ENCODE results near the gene NPW.

The NPW gene

GRCh38 chr16:2036200-2036966 is 16.8 kb downstream of the NPW start:
- DNase-seq (ENCODE audit: low spot score): no peak

GRCh38 chr16:2037115-2037514 is 17.5 kb downstream of the NPW start:
- no peak for DNase-seq (ENCODE audit: low spot score)

GRCh38 chr16:2037647-2038381 is 18.2 kb downstream of the NPW start:
- DNase-seq (ENCODE audit: low spot score): no peak

DNA sequence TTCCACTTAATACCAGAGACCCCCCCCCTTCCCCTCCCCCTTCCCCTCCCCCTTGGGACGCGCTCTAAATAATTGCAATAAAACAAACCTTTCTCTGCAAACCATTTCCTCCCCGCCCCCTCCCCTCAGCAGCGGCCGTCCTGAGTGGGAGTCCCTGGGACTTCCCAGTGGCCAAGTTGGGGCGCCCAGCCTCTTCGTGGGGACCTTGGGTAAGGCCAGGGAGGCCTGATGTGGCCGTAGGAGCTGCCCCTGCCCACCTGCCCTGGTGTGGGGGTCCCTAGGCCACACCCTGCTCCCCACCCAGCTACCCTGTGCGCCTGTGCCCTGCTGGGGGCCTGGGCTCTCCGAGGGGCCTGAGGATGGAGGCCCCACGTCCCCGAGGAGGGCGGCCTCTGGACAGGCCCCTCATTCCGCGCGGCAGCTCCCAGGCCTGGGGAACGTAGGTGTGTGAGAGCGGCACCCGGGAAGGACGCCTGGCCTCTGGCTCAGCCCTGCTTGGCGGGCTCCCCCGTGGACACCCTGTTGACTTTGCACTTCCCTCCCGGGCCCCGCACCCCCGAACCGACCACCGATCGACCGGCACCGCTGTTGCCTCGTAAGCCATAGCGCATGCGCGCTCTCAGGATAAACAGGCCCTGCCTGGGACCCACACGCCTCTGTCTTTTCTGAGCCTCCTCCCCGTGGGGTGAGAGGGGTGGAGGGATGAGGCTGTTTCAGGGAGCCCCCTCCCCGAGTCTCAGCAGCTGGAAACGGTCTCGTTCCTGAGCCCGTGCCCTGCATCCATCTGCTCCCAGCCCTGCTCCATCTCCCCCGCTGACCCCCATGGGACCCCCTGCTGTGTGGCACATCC is 19.0 kb downstream of the NPW start:
- no peak for DNase-seq (ENCODE audit: low spot score)

GRCh38 chr16:2039274-2040031 is 19.9 kb downstream of the NPW start:
- DNase-seq (ENCODE audit: low spot score): peak; percentile 98

DNA sequence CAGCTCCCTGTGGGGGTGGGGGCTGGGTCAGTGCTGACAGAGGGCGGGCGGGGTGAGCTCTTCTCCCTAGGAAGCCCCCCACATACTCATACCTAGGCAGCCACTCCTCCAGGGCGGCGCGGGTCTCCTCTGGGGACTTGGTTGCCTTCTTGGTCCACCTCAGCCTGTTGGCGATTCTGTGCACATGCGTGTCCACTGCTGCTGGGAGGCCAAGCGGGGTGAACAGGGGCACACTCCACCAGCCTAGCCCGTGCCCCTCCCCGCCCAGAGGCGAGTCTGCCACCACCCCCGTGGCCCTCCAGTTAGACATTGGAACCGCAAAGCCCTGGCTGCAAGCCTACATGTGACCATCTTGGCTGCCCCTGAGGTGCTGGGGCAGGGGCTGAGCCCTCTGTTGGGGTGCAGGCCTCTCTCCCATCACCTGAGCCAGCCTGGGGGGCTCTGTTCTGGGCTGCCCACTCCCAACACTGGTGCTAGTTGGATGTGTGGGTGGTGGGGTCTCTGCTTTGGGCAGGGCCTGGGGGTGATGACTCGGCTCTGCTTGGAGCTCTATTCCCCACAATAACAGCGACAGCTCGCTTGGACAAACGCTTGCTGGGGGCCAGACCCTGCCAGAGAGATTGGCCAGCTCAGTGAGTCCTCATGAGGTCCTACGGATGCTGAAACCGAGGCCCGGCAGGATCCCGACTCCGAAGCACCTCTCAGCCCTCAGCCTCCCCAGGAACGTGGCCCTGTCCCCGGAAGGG is 20.6 kb downstream of the NPW start:
- DNase-seq (ENCODE audit: low spot score): no peak

DNA sequence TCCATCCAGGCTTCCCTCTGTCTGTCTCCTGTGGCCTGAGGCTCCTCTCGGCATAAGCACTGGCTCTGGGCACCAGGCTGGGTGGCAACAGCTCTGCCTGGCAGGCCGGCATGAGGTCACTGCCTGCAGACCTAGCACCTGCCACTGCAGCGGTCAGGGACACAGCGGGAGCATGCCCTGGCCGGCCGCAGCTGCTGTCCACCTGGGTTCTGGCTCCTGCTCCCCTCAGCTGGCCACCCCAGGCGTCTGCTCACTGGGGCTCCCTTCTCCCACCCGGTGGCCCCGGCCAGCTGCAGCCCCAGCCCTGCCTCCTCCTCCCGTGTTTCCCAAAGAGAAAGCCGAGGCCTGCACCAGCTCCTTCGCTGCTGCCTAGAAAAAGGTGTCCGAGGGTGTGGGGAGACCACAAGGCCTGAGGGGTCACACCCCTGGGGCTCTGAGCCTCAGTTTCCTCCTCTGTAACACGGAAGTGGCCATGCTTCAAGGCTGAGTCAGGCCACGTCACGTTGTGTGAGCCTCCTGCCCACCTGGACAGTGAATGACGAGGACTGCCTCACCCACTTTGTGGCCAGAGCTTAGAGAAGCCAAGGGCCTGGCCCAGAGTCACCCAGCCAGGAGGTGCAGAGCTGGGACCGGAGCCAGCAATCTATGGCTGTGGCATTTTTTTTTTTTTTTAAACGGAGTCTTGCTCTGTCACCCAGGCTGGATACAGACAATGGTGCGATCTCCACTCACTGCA is 21.4 kb downstream of the NPW start:
- DNase-seq (ENCODE audit: low spot score): no peak

GRCh38 chr16:2042171-2042985 is 22.8 kb downstream of the NPW start:
- no peak for DNase-seq (ENCODE audit: low spot score)

- no peak for DNase-seq (ENCODE audit: low spot score)
These were observed 23.5 kb downstream of the NPW start for GRCh38 chr16:2042986-2043666.

DNA sequence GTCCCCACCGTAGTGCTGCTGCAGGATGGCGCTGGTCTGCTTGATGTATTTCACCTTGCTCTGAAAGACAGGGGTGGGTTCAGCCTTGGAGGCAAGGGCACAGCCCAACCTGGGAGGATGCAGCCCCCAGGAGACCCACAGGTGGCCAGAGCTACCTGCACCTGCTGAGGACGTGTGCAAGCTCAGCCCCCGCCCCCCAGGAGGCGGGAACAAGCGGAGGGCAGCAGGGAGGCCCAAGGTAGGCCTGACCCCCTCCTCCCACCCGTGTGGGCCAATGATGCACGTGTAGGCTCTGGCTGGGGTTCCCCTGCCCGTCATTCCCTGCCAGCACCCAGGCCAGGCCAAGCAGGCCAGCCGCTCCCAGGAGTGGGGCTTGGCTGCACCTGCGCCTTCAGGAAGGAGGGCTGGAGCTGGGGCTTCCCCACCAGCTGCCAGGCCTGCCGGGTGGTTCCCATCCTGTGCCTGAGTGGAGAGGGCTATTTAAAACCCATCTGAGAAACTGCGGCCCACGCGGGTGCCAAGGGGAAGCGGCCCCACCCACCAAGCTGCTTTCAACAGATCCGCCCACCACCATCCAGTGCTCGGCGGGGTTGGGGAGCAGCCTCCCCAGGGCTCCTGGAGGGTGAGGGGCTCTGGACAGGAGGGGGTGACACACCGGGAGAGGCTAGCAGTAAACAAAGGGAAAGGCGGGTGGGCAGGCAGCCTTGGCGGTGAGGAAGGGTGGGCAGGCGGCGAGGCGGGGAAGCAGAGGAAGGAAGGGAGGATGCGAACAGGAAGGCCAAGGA is 24.3 kb downstream of the NPW start:
- DNase-seq (ENCODE audit: low spot score): no peak

- no peak for DNase-seq (ENCODE audit: low spot score)
These were observed 25.0 kb downstream of the NPW start for GRCh38 chr16:2044541-2044940.

DNA sequence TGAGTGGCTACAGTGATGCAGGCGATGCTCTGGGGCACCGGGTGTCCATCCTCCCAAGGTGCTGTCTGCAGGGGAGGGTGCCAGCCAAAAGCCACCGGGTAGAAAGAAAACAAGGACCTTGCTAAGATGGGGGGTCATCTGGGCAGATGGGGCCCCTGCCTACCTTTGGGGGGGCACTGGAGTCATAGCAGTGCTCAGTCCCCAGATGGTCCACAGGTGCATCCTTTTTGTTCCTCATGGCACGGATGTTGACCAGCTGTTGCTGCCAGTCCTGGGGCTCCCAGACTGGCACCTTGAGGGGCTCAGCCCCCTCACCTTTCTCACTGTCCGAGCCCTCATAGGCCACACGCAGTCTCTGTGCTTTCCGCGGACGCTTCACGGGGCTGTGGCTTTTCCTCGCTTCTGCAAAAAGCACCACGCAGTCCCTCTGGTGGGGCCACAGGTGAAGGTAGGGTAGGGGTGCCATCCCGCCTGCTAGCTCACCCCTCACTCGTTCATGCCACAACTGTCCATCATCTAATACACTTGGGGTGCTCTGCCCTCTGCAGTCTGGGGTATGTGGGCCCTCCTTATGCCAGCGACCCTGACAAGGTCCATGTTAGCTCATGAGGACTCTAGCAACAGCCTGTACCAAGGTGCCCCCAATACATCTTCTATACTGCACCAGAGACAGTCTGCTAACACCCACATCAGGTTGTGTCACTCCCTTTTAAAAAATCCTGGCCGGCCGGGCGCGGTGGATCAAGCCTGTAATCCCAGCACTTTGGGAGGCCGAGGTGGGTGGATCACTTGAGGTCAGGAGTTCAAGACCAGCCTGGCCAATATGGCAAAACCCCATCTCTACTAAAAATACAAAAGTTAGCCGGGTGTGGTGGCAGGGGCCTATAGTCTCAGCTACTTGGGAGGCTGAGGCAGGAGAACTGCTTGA is 26.6 kb downstream of the NPW start:
- DNase-seq (ENCODE audit: low spot score): no peak

DNA sequence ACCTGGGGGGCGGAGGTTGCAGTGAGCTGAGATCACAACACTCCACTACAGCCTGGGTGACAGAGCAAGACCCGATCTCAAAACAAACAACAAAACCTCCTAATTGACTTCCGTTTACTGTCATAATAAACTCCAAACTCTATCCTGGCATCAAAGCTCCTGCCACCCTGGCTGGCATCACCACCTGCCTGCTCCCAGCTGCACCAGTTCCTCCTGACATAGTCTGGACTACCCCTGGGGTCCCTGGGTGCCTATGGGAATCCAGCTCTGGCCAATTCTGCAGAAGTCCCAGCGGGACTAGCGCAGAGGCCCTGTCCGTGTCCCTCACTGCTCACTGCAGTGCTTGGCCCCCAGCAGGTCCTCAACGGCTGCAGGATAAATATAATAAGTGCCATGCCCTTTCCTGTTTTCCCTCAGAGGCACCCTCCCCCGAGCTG is 27.3 kb downstream of the NPW start:
- no peak for DNase-seq (ENCODE audit: low spot score)

DNA sequence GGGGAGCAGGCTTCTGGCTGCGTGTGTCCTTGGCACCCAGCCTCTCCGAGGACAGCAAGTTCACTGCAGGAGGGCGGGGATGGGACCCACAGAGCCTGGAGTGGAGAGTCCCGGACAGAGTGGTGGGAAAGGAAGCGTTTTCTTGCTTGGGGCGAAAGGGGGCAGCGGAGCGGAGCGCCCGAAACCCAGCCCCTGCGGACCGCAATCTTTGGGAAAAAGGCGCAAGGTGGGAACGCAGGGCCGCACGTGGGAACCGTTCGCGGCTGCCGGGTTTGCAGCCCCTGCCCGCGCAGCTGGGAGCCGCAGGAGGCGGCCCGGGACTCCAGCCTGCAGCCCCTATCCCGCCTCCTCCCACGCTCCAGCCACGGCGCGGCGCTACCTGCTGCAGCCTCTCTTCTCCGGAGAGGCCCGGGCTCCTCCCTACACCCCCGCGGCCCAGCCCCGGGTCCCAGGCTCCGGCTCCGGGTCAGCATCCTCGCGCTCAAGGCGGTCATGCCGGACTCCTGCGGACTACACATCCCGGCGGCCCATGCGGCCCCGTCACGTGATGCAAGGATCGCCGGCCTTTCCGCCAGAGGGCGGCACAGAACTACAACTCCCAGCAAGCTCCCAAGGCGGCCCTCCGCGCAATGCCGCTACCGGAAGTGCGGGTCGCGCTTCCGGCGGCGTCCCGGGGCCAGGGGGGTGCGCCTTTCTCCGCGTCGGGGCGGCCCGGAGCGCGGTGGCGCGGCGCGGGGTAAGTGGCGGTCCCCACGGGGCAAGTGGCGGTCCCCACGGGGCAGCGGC is 27.9 kb downstream of the NPW start, which contains the start of the genes NTHL1 and TSC2:
TSS of gene NTHL1 (minus strand) at position 505 of the 786 bp plus-strand sequence. CDS start at position 494, 11 bp downstream.
TSS of gene TSC2 (plus strand) at position 656 of the 786 bp plus-strand sequence. CDS start 631 bp downstream, outside the sequence.
- peak; percentile 95 for DNase-seq (ENCODE audit: low spot score)

GRCh38 chr16:2048116-2048543 is 28.5 kb downstream of the NPW start:
- DNase-seq (ENCODE audit: low spot score): no peak

DNA sequence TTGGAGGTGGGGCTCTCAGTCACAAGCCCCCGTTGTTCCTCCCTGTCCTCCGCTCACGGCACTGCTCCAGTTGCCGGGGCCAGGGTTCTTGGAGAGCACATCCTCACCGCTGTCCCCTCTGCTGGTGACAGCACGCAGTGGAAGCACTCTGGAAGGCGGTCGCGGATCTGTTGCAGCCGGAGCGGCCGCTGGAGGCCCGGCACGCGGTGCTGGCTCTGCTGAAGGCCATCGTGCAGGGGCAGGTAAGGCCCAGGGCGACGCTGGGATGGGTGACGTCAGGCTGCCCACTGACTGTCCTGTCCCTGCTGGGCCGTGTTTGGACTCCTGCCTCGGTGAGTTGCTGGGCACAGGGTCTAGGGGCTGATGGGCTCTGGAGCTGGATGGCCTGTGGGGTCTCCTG is 33.6 kb downstream of the NPW start:
- no peak for DNase-seq (ENCODE audit: low spot score)
